ENCODE measurements around the gene CTNNBIP1.

The CTNNBIP1 gene

DNA sequence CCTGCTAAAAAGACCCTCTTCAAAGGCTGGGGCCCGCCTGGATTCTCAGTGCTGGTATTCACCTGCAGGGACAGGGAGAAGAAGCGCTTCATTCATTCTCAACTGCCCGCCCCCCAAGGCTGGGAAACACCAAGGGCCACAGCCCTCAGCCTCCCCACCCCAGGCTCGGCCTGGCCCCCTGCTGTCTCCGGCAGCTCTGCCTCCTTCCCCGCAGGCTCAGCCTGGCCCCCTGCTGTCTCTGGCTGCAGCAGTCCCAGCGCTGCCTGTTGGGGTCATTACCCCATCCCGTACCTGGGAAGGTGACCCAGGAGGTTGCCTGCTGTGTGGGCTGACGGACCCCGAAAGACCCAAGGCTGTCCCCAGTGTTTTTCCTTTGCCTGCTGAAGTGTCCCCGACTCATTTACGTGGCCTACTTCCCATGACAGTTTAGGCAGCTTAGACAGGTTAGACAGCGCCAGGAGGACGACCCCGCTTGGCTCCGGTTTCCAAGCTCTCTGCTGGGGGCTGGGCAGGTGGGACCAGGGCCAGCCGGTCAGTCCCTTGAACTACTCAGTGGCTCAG lies 63.4 kb downstream of the CTNNBIP1 start (continued):
- TF ChIP-seq, protein P1, sequence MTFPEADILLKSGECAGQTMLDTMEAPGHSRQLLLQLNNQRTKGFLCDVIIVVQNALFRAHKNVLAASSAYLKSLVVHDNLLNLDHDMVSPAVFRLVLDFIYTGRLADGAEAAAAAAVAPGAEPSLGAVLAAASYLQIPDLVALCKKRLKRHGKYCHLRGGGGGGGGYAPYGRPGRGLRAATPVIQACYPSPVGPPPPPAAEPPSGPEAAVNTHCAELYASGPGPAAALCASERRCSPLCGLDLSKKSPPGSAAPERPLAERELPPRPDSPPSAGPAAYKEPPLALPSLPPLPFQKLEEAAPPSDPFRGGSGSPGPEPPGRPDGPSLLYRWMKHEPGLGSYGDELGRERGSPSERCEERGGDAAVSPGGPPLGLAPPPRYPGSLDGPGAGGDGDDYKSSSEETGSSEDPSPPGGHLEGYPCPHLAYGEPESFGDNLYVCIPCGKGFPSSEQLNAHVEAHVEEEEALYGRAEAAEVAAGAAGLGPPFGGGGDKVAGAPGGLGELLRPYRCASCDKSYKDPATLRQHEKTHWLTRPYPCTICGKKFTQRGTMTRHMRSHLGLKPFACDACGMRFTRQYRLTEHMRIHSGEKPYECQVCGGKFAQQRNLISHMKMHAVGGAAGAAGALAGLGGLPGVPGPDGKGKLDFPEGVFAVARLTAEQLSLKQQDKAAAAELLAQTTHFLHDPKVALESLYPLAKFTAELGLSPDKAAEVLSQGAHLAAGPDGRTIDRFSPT (tag by site-specific recombination; IDR thresholded peaks at IDR 0.05): no peak
- TF ChIP-seq ZIC2 (tag by site-specific recombination; IDR thresholded peaks at IDR 0.05): peak; percentile 99
- TF ChIP-seq, protein P2, sequence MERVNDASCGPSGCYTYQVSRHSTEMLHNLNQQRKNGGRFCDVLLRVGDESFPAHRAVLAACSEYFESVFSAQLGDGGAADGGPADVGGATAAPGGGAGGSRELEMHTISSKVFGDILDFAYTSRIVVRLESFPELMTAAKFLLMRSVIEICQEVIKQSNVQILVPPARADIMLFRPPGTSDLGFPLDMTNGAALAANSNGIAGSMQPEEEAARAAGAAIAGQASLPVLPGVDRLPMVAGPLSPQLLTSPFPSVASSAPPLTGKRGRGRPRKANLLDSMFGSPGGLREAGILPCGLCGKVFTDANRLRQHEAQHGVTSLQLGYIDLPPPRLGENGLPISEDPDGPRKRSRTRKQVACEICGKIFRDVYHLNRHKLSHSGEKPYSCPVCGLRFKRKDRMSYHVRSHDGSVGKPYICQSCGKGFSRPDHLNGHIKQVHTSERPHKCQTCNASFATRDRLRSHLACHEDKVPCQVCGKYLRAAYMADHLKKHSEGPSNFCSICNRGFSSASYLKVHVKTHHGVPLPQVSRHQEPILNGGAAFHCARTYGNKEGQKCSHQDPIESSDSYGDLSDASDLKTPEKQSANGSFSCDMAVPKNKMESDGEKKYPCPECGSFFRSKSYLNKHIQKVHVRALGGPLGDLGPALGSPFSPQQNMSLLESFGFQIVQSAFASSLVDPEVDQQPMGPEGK (tag by site-specific recombination; IDR thresholded peaks at IDR 0.05): peak; percentile 49; the same call in 1 of the 2 replicates

DNA sequence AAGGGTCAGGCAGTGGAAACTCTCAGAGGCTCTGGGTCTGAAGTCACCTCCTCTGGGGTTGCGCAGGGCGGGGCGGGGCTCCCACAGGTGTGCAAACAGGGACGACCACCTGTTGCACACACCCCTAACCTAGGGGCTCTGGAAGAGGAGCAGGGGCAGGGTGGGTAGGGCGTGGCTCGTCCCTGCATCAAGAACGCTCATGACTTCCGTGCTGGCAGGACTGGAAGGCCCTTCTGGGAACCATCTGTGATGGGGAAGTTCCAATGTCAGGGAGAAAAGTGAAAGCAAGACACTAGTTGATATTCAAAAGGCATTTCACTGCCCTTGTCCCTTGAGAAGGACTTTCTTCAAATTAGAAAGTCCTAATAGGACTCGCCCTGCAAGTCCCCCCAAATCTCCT lies 64.2 kb downstream of the CTNNBIP1 start:
- CTCF ChIA-PET: interaction anchor here (0.9 kb wide), 1 partner anchor 22 kb away, joined by 3 read pairs; no protein-coding TSS in a partner anchor
- peaks cover 7% of the 10 kb centered on the region; the same call in 1 of the 2 replicates for H3K4me1 ChIP-seq (ENCODE audit: control insufficient read depth, insufficient read depth, low read length)
- no peaks in the 10 kb centered on the region for H3K9me3 ChIP-seq (ENCODE audit: control insufficient read depth, insufficient read depth, low read depth, low read length)
- peak; percentile 95 for TF ChIP-seq PRDM1 (tag by site-specific recombination; IDR thresholded peaks at IDR 0.05)
- TF ChIP-seq SCRT1 (tag by site-specific recombination; IDR thresholded peaks at IDR 0.05; ENCODE audit: borderline replicate concordance): peak; percentile 99
- peak; percentile 99 for TF ChIP-seq SCRT2 (tag by site-specific recombination; IDR thresholded peaks at IDR 0.05)
- TF ChIP-seq, protein P3, sequence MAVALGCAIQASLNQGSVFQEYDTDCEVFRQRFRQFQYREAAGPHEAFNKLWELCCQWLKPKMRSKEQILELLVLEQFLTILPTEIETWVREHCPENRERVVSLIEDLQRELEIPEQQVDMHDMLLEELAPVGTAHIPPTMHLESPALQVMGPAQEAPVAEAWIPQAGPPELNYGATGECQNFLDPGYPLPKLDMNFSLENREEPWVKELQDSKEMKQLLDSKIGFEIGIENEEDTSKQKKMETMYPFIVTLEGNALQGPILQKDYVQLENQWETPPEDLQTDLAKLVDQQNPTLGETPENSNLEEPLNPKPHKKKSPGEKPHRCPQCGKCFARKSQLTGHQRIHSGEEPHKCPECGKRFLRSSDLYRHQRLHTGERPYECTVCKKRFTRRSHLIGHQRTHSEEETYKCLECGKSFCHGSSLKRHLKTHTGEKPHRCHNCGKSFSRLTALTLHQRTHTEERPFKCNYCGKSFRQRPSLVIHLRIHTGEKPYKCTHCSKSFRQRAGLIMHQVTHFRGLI (tag by site-specific recombination; IDR thresholded peaks at IDR 0.05): no peak
- no peak overlapping the region for H3K27ac ChIP-seq (ENCODE audit: extremely low read depth, low read depth, low read length)
- H3K4me3 ChIP-seq (ENCODE audit: low read depth, low read length): no peak overlapping the region
- H3K36me3 ChIP-seq (ENCODE audit: control insufficient read depth in 2 of 2, insufficient read depth in 1 of 2, low read length in 2 of 2): no peaks in the 10 kb centered on the region
- POLR2A ChIA-PET: no interaction called here

DNA sequence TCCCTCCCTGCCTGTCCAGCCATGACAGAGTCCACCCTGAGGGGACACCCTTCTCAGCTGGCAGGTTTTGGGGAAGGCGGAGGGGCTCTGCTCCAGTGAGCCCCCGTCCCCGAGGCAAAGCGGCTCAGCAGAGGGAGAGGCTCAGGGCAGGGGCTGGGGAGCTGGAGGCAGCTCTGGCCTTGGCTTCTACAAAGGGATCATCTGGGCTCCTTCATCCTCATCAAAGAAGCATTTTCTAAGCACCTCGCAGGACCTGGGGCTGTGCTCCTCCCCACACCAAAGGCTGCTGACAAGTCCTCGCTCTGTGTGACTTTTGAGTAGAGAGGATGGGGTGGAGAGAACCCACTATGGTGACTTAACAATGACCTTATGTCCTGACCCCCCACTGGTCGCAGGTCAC lies 65.3 kb downstream of the CTNNBIP1 start:
- Histone ChIP-seq H3K36me3 (ENCODE audit: control insufficient read depth in 2 of 2, insufficient read depth in 1 of 2, low read length in 2 of 2) (no peaks in the 10 kb centered on the region), H3K9me3 (ENCODE audit: control insufficient read depth, insufficient read depth, low read depth, low read length) (no peaks in the 10 kb centered on the region), H3K4me1 (ENCODE audit: control insufficient read depth, insufficient read depth, low read length) (peaks cover 7% of the 10 kb centered on the region; the same call in 1 of the 2 replicates), H3K27ac (ENCODE audit: extremely low read depth, low read depth, low read length) (no peak overlapping the region), H3K4me3 (ENCODE audit: low read depth, low read length) (no peak overlapping the region)
- CTCF ChIA-PET: interaction anchor here (0.9 kb wide), 1 partner anchor 23 kb away, joined by 3 read pairs; no protein-coding TSS in a partner anchor
- POLR2A ChIA-PET: no interaction called here
- TF ChIP-seq ZNF221 (tag by site-specific recombination; IDR thresholded peaks at IDR 0.05; ENCODE audit: borderline replicate concordance) (no peak), ZNF561 (tag by site-specific recombination; IDR thresholded peaks at IDR 0.05; ENCODE audit: borderline replicate concordance) (no peak), ZNF335 (tag by site-specific recombination; conservative IDR thresholded peaks at IDR 0.05) (no peak), ZFHX2 (tag by site-specific recombination; conservative IDR thresholded peaks at IDR 0.05) (no peak), ZNF76 (tag by site-specific recombination; IDR thresholded peaks at IDR 0.05; ENCODE audit: borderline replicate concordance, low read depth) (no peak), EGR2 (tag by site-specific recombination; IDR thresholded peaks at IDR 0.05; ENCODE audit: low read depth) (no peak)
- TF ChIP-seq, protein P4, sequence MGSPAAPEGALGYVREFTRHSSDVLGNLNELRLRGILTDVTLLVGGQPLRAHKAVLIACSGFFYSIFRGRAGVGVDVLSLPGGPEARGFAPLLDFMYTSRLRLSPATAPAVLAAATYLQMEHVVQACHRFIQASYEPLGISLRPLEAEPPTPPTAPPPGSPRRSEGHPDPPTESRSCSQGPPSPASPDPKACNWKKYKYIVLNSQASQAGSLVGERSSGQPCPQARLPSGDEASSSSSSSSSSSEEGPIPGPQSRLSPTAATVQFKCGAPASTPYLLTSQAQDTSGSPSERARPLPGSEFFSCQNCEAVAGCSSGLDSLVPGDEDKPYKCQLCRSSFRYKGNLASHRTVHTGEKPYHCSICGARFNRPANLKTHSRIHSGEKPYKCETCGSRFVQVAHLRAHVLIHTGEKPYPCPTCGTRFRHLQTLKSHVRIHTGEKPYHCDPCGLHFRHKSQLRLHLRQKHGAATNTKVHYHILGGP (tag by site-specific recombination; IDR thresholded peaks at IDR 0.05): no peak
- TF ChIP-seq, protein P5, sequence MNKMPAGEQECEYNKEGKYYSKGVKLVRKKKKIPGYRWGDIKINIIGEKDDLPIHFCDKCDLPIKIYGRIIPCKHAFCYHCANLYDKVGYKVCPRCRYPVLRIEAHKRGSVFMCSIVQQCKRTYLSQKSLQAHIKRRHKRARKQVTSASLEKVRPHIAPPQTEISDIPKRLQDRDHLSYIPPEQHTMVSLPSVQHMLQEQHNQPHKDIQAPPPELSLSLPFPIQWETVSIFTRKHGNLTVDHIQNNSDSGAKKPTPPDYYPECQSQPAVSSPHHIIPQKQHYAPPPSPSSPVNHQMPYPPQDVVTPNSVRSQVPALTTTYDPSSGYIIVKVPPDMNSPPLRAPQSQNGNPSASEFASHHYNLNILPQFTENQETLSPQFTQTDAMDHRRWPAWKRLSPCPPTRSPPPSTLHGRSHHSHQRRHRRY (tag by site-specific recombination; IDR thresholded peaks at IDR 0.05): no peak
- TF ChIP-seq, protein P6, sequence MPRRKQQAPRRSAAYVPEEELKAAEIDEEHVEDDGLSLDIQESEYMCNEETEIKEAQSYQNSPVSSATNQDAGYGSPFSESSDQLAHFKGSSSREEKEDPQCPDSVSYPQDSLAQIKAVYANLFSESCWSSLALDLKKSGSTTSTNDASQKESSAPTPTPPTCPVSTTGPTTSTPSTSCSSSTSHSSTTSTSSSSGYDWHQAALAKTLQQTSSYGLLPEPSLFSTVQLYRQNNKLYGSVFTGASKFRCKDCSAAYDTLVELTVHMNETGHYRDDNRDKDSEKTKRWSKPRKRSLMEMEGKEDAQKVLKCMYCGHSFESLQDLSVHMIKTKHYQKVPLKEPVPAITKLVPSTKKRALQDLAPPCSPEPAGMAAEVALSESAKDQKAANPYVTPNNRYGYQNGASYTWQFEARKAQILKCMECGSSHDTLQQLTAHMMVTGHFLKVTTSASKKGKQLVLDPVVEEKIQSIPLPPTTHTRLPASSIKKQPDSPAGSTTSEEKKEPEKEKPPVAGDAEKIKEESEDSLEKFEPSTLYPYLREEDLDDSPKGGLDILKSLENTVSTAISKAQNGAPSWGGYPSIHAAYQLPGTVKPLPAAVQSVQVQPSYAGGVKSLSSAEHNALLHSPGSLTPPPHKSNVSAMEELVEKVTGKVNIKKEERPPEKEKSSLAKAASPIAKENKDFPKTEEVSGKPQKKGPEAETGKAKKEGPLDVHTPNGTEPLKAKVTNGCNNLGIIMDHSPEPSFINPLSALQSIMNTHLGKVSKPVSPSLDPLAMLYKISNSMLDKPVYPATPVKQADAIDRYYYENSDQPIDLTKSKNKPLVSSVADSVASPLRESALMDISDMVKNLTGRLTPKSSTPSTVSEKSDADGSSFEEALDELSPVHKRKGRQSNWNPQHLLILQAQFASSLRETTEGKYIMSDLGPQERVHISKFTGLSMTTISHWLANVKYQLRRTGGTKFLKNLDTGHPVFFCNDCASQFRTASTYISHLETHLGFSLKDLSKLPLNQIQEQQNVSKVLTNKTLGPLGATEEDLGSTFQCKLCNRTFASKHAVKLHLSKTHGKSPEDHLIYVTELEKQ (tag by site-specific recombination; IDR thresholded peaks at IDR 0.05; ENCODE audit: borderline replicate concordance): no peak
- TF ChIP-seq, protein P7, sequence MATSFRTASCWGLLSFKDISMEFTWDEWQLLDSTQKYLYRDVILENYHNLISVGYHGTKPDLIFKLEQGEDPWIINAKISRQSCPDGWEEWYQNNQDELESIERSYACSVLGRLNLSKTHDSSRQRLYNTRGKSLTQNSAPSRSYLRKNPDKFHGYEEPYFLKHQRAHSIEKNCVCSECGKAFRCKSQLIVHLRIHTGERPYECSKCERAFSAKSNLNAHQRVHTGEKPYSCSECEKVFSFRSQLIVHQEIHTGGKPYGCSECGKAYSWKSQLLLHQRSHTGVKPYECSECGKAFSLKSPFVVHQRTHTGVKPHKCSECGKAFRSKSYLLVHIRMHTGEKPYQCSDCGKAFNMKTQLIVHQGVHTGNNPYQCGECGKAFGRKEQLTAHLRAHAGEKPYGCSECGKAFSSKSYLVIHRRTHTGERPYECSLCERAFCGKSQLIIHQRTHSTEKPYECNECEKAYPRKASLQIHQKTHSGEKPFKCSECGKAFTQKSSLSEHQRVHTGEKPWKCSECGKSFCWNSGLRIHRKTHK (tag by site-specific recombination; IDR thresholded peaks at IDR 0.05): no peak

Measured in HEK293 (cell line).